Activated T-cell treated with anti-CD3 and anti-CD28 coated beads for 48 hours (primary cell): ENCODE results near the gene ABCF1.
A peak's percentile ranks its signal among the peaks of the same experiment; 100 is the strongest.

Experiments
- DNase-seq: peaks from one replicate; pipeline ENCODE4 v3.0.0-alpha.2; 2020; ENCODE audit warnings: low read depth

The ABCF1 gene

DNA sequence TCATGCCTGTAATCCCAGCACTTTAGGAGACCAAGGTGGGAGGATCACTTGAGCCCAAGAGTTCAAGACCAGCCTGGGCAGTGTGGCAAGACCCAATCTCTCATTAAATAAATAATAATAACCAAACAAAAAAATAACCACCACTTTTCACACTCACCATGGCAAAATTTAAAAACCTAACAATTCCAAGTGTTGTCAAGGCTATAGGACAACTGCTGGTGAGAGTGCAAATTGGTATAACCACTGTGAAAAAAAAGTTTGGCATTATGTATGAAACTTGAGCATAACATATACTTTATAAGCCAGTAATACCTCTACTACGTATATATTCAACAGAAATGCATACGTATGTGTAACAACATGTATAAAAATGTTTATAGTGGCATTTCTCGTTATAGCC lies 10.3 kb upstream of the ABCF1 start:
- DNase-seq = no peak

DNA sequence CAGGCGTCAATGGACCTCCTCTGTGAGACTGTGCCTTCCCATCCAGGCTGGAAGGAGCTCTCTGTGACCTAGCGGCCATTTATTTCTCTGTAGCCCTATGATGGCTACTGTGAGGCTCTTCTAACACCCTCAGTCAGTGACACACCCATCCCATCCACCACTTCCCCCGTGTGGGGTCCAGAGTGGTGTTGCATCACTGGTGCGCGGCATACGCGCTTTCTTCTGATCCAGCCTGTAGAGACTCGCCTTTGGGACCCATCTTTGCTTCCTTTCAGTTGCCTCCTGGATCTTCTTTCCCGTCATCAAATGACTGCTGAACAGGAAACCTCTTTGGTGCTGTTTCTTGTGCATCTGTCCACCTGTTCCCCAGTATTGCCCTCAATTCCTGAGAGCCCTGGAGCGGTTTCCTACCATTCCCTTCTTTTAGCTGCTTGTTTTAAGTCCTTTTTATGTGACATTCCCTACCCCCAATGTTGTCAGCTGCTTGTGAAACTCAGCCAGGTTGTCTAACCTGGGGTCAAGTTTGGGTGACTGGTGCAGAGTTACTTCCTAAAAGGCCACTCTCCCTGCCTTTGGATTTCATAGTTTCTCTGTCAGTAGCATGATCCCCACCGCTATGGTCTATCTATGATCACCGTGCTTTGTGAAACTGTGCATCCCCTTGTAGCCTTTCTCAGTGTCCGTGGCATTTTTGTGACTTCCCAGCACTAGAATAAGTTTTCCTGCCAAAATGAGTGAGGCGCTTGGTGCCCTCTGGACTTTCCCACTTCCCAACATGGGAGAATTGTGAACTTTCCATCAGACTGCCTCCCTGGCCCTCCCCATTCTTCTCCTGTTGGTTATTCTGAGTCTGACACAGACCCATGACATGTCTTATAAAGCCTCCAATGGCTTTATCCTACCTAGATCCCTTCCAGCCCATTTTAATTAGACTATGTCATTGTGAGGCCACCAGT lies 8.5 kb upstream of the ABCF1 start:
- no peak for DNase-seq

- DNase-seq = no peak
Measured at GRCh38 chr6:30564114-30564513, 7.1 kb upstream of the ABCF1 start.

- no peak for DNase-seq
Measured at GRCh38 chr6:30565772-30566171, 5.5 kb upstream of the ABCF1 start.

GRCh38 chr6:30568245-30568644 lies 3.0 kb upstream of the ABCF1 start:
- peak; percentile 34 for DNase-seq

DNA sequence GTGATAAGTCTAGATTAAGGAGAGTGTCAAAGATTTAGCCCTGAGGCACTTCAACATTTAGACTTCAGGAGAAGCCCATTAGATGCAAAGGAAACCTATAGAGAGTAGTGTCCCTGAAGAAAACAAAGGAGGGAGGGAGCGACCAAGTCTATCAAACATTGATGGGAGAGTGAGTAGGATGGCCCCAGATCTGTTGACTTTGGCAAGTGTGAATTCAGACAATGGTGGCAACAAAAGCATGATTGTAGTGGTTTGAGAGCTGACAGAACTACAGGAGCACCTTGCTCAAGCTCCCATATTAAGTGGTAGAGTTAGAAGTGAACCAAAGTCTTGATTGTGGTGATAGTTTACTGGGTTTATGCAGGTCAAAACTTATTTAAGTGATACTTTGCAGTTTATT lies 979 bp upstream of the ABCF1 start:
- DNase-seq = no peak

DNA sequence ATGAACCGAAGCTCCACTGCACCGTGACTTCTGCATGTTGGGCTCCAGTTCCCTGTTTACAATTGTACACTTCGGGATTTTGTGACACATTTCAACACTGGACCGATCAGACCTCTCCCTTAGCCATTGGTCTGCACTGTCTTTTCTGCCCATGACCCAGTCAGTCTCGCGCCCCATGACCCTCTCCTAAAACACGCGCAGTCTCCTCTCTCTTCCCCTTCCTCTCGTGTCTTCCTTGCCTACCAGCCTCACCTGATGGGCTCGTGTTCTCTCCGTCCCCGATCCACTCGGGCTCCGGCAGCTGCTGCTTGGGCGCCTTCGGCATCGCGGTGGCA lies 535 bp upstream of the ABCF1 start:
- DNase-seq = no peak

DNA sequence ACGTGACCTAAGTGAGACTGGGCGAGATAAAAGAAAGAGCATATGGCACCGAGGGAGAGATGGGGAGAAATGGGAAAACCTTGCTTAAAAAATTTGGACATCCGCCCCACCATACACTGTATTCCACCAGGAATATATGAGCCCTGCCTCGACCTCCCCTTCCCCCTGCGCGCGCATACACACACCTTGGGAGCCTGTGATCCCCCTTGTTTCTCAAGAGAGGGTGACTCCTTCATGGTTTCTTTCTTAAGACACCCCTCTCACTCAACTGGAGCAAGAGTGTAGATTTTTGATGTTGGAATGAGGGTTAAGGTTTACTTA lies 480 bp downstream of the ABCF1 start:
- no peak for DNase-seq

DNA sequence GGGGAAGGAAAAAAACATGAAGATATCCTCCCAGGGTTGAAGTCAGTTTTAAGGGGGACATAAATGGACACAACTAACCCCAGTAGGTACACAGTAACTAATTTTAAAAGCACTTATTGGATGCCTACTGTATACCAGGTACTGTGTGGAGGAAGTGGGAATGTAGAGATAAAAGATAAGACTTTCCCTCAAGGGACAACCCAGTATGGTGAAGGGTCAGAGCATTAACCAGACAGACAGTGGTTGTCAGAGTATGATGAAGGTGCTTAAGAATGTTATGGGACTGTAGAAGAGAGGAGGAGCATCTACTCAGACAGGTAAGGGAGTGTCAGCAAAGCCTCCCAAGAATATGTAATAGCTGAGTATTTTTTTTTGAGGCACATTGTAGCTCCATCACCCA lies 906 bp downstream of the ABCF1 start:
- no peak for DNase-seq

DNA sequence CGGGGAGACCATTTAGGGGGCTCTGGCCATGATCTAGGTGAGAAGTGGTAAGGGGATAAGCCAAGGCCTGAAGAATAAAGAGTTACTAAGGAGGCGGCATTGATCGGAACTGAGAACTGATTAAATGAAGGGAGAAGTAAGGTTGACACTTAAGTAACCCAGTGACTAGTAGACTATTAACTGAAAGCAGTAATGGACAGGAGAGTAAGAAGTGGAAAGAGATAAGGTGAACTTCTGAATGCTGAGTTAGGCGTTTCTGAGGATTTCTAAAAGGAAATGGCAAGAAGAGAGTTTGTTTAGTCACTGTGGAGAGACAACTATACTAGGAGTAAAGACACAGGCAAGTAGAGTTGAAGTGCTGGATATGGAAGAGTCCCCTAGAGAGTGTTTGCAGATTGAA lies 1.9 kb downstream of the ABCF1 start:
- no peak for DNase-seq

DNA sequence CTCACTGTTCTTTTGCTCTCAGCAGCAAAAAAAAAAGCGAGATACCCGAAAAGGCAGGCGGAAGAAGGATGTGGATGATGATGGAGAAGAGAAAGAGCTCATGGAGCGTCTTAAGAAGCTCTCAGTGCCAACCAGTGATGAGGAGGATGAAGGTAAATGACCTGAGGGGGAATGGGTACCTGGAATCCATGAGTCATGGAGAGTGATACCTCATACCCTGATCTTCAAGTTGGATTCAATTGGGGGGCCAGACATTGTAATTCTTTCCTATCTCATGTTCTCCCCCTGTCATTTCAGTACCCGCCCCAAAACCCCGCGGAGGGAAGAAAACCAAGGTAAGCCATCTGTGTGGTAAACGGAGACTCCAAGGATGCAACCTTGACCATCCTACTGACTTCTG lies 6.8 kb downstream of the ABCF1 start:
- DNase-seq = no peak

GRCh38 chr6:30583921-30584320 lies 12.7 kb downstream of the ABCF1 start:
- DNase-seq = no peak

- no peak for DNase-seq
Measured at GRCh38 chr6:30589754-30590358, 18.6 kb downstream of the ABCF1 start.

GRCh38 chr6:30590509-30590908 lies 19.3 kb downstream of the ABCF1 start:
- DNase-seq = no peak

- no peak for DNase-seq
Measured at GRCh38 chr6:30591008-30591407, 19.8 kb downstream of the ABCF1 start.

DNA sequence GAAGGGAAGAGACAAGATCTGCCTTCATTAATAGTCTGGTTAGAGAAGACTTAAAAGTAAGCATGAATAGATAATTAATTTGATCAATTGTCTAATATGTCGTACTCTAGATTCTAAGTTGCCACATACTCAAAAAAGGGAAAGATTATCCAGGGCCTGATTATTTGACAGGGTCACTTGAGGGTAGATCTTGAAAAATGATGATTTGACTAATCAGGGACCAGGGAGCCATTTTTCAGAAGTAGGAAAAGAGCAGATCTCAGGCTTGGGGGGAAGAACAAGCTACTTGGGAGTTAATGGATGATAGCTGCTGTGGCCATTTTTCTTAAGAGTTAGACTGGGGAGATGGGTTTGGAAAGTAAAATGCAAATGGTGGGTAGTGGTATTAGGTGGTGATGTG lies 21.0 kb downstream of the ABCF1 start:
- DNase-seq = no peak

DNA sequence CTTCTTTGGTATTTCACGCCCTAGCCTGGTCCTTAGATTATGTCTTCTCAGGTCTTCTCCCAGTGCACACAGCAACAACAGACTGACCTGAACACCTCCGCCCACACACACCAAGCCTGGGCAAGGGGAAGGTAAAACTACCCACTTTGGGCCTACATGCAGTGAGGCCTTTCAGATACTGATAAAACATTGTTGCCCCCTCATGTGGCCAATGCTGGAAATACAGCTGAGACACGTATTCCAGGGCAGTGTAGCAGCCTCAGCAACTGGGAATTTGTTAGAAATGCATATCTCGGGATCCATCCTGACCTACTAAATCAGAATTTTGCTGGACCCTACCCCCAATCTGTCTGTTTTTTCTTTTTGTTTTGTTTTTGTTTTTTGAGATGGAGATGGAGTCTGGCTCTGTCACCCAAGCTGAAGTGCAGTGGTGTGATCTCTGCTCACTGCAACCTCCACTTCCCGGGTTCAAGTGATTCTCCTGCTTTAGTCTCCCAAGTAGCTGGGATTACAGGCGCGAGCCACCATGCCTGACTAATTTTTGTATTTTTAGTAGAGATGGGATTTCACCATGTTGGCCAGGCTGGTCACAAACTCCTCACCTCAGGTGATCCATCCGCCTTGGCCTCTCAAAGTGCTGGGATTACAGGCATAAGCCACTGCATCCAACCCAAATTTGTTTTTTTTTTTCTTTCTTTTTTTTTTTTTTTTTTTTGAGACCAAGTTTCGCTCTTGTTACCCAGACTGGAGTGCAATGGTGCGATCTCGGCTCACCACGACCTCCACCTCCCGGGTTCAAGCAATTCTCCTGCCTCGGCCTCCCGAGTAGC lies 26.3 kb downstream of the ABCF1 start:
- peak; percentile 67 for DNase-seq

GRCh38 chr6:30598912-30599624 lies 27.8 kb downstream of the ABCF1 start:
- DNase-seq = no peak

- DNase-seq = no peak
Measured at GRCh38 chr6:30599625-30600324, 28.5 kb downstream of the ABCF1 start.

DNA sequence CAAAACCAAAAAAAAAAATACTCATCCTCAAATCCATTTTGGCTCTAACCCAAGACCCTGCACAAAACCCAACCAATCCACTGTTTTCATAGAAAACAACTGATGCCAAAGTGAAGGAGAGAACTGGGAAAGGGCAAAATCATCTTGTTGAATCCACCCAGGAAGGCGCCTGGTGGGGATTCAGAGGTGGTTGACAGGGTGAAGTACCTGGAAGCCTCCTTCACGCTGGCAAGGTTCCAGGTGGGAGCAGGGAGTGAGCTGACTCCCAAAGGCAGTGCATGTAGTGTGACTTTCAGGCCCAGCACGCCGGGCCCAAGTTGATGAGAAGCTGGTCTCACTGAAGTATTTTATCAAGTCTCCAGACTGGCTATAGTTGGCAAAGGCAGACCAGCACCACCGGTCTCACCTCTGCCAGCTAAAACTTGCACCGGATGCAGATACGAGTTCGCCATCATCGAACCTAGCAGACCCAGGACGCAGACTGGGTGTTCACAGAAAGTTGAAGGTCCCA lies 29.3 kb downstream of the ABCF1 start:
- no peak for DNase-seq

DNA sequence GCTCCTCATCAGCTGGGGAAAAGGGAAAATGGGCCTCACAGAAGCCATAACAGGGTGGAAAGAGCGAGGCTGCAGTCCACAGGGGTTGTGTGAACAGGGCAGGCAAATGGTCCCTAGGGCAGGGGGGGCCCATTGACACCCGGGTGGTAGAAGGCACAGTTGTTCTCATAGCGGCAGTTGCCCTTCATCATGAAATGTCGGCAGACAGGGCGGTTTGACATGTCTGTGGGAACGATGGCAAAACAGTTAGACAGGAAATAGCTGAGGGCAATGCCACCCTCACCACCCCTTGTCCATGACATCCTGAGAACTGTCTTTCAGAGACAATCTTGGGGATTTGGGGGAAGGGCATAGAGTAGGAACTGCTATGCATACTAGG lies 30.2 kb downstream of the ABCF1 start:
- no peak for DNase-seq
